ENCODE data around the gene NDUFS7. TPM values are rescaled to one million over a fixed set of nuclear protein-coding genes. Genes with fewer than 3 reads are reported as not detected.
"Not testable (repeated sequence)": the region's sequence is repeated elsewhere in the genome, so short reads cannot be mapped to it uniquely, and the experiment has no call there.

Gene NDUFS7
- total RNA-seq, 1 experiment from 2014 or later: 124 TPM

DNA sequence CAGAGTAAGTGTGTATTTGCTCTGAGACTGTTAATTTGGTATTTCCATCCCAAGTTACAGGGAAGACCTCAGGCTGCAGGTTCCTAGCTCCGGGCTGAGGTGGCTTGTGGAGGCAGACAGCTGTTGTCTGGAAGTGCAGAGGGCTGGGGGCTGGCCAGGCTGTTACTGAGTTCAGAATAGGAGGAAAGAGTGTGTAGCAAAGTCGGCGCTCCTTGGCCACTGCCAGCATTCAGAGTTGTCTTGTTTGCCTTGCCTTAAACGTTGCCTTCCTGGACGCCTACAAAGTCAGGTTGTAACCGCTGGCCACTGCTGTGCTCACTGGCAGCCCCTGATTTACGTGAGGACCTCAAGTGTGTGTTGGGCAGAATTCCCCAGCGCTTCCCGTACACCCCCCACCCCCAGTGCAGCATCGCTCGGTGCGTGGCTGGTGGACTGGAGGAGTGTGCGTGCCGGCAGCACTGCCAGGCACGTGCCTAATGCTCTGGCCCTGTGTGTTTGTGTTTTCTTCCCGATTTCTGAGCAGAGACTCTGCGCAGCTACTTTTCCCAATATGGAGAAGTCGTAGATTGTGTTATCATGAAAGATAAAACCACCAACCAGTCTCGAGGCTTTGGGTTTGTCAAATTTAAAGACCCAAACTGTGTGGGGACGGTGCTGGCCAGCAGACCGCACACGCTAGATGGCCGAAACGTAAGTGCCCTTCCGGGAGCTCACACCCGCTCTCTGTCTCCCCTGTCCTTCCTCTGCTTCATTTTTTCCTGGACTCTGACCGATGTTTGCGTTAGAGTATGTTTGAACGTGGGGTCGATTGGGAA is 34.2 kb downstream of the NDUFS7 start:
- DNase-seq (ENCODE audit: low read depth): no peak

- no peak for DNase-seq (ENCODE audit: low read depth)
These were observed 34.7 kb downstream of the NDUFS7 start for GRCh38 chr19:1418496-1418775.

GRCh38 chr19:1418951-1419738 is 35.4 kb downstream of the NDUFS7 start:
- no peak for DNase-seq (ENCODE audit: low read depth)

- not testable (repeated sequence) for DNase-seq (ENCODE audit: low read depth)
These were observed 36.4 kb downstream of the NDUFS7 start for GRCh38 chr19:1420085-1420484.

- DNase-seq (ENCODE audit: low read depth): no peak
These were observed 36.9 kb downstream of the NDUFS7 start for GRCh38 chr19:1420590-1420989.

DNA sequence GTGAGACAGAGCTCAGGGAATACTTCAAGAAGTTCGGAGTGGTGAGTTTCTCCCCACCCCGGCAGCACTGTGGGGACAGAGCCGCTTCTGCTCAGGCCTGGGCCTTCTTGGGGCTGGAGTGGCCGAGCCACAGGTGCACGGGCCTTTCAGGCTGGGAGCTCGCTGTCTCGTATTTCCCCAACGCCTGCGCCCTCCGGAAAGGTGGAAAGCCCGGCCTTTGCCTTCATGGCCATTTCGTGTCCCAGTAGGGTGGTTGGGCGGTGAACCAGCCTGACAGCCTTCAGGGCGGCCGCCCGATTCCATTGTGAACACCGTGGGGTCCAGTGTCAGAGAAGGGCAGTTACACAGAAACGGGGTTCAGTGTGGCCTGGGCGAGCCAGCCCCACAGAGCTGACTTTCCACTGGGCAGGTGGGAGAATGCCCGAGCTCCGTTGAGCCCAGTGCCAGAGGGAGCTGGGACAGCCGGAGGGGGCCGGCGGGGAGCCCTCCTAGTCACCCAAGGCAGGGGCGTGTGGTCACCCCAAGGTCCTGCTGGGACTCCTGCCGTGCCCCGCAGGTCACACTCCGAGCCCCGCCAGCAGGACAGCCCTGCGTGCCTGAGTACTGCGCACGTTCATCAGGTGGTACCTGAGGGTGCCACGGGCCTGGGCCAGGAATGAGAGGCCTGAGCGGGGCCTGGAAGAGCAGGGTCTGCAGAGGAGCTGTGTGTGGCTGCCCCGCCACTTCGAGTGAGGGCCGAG is 37.7 kb downstream of the NDUFS7 start:
- no peak for DNase-seq (ENCODE audit: low read depth)

GRCh38 chr19:1421958-1422305 is 38.2 kb downstream of the NDUFS7 start:
- DNase-seq (ENCODE audit: low read depth): no peak

DNA sequence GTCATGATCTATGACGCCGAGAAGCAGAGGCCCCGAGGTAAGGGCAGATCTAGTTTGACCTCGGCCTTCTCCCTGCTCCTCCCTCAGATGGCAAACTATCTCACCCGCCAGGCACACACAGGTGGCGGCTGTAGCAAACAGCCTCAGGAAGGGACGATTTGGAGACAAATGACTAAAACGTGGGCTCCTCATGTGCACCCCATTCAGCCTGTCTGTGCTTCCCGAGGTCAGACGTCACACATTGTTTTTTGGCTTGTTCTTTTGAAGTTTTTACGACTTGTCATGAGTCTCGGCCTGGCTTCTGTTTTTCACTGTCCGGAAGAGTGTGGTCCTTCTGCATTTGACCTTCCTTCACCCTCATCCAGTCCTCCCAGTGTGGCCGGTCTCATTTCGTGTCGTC is 38.7 kb downstream of the NDUFS7 start:
- no peak for DNase-seq (ENCODE audit: low read depth)

DNA sequence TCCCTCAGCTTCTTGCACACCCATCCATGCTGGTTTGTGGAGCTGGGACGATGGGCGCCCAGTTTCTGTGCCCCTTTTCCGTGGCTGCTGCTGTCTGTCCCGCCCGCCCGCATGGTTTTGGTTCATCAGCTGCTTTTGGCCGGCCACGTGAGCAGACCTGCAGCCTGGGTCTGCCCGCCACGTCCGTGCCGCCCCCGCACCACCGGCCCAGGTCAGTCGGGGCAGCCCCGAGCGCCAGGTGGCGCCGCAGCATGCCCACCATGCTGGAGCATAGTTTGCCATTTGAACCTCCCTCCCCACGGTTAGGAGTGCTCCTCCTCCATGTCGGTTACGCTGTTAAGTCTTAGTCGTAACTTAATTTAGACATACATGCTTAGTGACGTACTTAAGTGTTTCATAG is 39.2 kb downstream of the NDUFS7 start:
- no peak for DNase-seq (ENCODE audit: low read depth)

DNA sequence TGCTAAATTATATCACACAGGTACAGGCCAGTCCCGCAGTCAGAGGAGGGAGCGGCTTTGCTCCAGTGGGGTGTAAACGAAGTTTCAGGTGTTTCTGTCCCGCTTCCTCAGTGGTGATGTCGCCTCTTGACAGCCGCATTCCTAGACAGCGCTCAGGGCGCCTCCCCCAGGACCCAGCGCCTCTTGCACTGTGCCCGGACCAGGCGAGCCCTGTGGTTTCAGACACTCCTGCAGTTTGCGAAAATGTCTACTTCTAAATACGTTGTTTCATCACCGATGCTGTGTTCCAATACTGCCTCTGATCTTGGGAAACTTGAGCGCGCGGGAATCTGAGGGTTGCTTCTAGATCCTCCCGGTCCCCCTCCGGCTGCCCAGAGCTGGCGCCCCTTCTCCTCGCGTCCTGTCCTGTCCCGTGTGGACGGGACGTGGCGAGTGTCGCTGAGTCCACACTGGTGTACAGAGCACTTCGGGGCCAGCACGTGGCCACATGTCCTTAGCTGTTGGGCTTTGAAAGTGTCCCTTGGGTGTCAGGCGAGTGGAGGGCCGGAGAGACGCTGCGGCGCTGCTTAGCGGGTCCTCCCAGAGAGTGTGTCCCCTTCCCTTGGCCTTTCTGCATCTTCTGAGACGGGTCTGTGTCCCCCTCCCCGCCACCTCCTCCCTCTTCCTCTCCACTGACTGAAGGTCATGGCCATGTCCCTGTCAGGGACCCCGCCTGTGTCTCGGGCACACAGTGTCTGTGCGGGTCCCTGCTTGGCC is 39.9 kb downstream of the NDUFS7 start:
- no peak for DNase-seq (ENCODE audit: low read depth)

- no peak for DNase-seq (ENCODE audit: low read depth)
These were observed 40.7 kb downstream of the NDUFS7 start for GRCh38 chr19:1424192-1424955.

DNA sequence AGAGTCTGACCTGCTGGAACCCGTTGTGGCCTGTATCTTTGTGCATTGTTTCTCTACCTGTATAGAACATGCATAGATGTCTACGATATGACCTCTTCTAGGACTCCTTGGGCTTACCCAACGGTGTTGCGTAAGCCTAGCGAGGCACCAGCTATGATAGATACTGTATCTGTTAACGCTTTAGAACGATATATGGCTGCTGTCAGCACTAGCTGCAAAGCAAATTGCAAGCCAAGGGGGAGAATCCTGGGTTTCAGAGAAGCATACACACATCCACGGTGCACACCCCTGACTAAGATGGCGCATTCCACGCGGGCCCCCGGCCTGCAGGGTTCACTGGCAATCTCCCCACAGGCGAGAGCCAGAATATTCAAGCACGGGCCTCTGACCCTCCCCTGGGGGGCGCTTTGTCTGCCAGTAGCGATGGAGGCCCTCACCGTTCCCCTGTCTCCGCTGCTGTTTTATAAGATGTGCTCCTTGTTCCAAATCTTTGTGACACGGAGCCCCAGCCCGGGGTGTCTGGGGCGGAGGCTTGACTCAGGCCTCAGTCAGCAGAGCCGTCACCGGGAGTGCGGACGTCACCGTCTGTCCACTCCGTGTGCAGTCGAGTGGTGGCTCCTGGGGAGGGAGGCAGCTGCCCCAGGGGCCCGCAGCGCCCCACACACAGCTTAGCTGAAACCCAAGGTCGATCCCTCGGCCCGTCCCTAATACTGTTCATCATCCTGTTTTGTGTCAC is 41.6 kb downstream of the NDUFS7 start:
- no peak for DNase-seq (ENCODE audit: low read depth)

GRCh38 chr19:1425902-1426301 is 42.2 kb downstream of the NDUFS7 start:
- DNase-seq (ENCODE audit: low read depth): no peak

- no peak for DNase-seq (ENCODE audit: low read depth)
These were observed 43.0 kb downstream of the NDUFS7 start for GRCh38 chr19:1426736-1427135.

DNA sequence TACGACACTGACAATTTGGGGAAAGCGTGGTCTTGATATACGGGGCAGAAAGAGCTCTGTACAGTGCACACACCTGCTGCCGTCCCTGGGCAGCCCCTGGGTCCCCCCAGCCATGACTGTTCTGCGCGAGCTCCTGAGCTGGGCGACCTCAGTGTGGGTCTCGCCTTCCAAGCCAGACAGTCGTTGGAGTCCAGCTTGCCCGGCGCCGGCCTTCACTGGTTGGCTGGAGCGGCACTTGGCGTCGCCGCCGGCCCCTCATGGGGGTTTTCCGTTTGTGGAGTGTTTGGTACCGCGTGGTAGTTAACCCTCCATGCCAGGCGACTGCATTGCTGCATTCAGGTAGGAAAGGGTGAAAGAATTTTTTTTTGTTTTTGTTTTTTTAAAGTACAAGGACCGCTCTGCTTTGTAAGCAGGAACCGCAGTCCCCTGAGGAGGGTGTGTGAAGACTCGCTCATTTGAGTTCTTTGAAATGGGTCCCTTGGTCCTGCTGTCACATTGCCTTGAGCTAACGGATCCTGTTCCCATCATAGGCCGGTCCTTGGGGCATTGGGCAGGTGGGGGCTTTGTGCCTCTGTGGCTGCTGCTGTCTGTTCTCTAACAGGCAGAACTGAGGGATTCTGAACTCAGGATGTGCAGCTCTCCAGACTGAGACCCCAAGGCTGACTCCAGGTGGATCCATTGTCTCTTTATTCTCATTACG is 43.7 kb downstream of the NDUFS7 start:
- no peak for DNase-seq (ENCODE audit: low read depth)

DNA sequence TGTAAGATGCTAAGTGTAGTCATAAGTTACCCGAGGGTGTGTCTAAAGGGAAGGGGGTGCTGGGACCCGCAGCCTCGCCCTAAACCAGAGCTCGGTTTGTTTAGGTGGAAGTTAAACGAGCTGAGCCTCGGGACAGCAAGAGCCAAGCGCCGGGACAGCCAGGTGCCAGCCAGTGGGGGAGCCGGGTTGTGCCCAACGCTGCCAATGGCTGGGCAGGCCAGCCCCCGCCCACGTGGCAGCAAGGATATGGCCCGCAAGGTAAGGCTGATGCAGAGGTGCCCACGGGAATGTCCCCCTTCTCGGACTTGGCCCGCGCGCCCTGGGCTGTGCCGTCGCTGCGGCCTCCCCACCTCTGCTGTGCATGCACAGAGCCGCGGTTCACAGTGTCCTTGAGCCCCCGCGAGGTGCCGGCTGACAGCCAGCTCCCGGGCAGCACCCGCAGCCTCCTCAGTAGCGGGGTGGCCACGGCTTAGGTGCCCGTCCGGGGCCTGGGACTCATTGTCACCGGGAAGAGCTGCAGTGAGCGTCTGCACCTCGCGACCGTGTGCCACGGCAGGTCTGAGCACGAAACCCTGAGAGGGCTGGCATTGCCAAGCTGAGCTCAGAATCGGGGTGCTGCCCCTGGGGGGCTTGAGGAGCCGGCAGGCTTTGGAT is 45.2 kb downstream of the NDUFS7 start:
- DNase-seq (ENCODE audit: low read depth): no peak

- DNase-seq (ENCODE audit: low read depth): no peak
These were observed 46.0 kb downstream of the NDUFS7 start for GRCh38 chr19:1429750-1430149.

- no peak for DNase-seq (ENCODE audit: low read depth)
These were observed 46.5 kb downstream of the NDUFS7 start for GRCh38 chr19:1430246-1430645.

DNA sequence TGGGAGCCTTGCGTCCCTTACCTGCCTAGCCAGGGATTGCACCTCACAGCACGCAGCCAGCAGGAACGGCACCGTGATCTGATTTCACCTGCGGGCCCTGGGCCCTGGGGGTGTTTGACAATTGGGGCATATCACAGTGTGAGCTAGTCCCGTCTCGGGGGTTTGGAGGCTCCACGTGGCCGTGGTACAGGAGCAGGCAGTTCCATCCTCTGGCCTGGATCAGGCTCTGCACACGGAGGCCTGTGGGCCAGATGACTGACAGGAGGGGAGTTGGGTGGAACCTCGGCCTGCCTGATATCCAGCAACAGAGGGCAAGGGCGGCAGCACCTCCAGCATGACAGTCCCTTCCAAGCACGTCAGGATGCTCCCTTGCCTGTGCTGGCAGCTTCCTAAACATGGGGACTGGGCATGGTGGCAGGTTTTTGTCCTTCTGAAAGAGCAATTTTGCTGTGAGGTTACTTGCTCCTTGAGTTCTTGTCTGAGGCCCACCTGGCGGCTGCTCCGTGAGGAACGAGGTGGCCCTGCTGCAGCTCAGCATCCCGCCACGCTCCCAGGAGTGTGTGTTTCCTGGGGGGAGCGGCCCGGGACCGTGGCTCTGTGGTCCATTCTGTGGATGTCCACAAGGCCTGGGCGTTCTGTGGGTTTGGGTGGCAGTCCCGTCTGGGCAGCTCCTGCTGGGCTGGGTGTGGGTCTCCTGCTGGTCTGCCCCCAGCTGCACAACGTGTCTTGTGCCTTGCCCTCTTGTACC is 48.2 kb downstream of the NDUFS7 start:
- DNase-seq (ENCODE audit: low read depth): no peak

All from Daoy (cell line).